NCI-H82 treated with DMSO at 0.1 percent for 48 hours (cell line): ENCODE data around the gene TTBK1.

Experiments
- DNase-seq: peaks from one replicate; lab custom pipeline; 2025; ENCODE audit not compliant: unreplicated experiment; lab: John Stamatoyannopoulos, UW

TTBK1 gene

GRCh38 chr6:43335469-43335868, 92.2 kb downstream of the TTBK1 start:
- DNase-seq: no peak

- no peak for DNase-seq
These were observed 93.1 kb downstream of the TTBK1 start for GRCh38 chr6:43336382-43336781.
